SK-N-MC (cell line): ENCODE data around the gene CROCC2.

Experiments
- DNase-seq: peaks from one replicate; pipeline ENCODE4 v3.0.0-alpha.2; 2011; ENCODE audit warnings: low read depth, low spot score
- H3K27ac ChIP-seq: fragments of 200-600 bp; sonication (generic); 2 replicates; pipeline ENCODE4 v1.5.1; 2016; ENCODE audit warnings: mixed run types
- H3K36me3 ChIP-seq: fragments of 200-600 bp; sonication (generic); 2 replicates; pipeline ENCODE4 v1.6.1; 2017; ENCODE audit warnings: antibody characterized with exemption, low read length, mixed read lengths; ENCODE audit not compliant: insufficient read depth
- H3K4me3 ChIP-seq: fragments of 200-600 bp; sonication (generic); 2 replicates; pipeline ENCODE4 v1.5.1; 2016
- H3K9ac ChIP-seq: fragments of 200-600 bp; sonication (generic); 2 replicates; pipeline ENCODE4 v1.8.0; 2017; ENCODE audit warnings: mixed run types, mixed read lengths; ENCODE audit not compliant: insufficient read length
- H3K9me3 ChIP-seq: fragments of 200-600 bp; sonication (generic); 2 replicates; pipeline ENCODE4 v1.6.1; 2017; ENCODE audit warnings: low read depth, mild to moderate bottlenecking, antibody characterized with exemption, low read length, moderate library complexity, mixed read lengths
- EZH2 ChIP-seq: fragments of 200-600 bp; sonication (generic); IDR thresholded peaks from one replicate; pipeline ENCODE4 v1.6.1; 2017; ENCODE audit warnings: antibody characterized with exemption
- FOXP2 ChIP-seq: optimal IDR thresholded peaks from 2 replicates; pipeline ENCODE3; 2011; ENCODE audit warnings: mild to moderate bottlenecking, moderate library complexity; ENCODE audit not compliant: insufficient read depth; ENCODE audit errors: extremely low read length, control extremely low read depth
- POLR2AphosphoS5 ChIP-seq: IDR thresholded peaks from 2 replicates; pipeline ENCODE4 v1.6.1; 2012; ENCODE audit warnings: mild to moderate bottlenecking, low read depth, low read length, borderline replicate concordance

CROCC2 gene

GRCh38 chr2:240915526-240916341 lies 9.6 kb downstream of the CROCC2 start:
- Histone ChIP-seq H3K4me3 (no peak overlapping the region), H3K9ac (no peak overlapping the region), H3K36me3 (no peaks in the 10 kb centered on the region), H3K27ac (no peak overlapping the region), H3K9me3 (no peaks in the 10 kb centered on the region)
- TF ChIP-seq EZH2 (no peak), POLR2AphosphoS5 (no peak), FOXP2 (no peak)
- no peak for DNase-seq

DNA sequence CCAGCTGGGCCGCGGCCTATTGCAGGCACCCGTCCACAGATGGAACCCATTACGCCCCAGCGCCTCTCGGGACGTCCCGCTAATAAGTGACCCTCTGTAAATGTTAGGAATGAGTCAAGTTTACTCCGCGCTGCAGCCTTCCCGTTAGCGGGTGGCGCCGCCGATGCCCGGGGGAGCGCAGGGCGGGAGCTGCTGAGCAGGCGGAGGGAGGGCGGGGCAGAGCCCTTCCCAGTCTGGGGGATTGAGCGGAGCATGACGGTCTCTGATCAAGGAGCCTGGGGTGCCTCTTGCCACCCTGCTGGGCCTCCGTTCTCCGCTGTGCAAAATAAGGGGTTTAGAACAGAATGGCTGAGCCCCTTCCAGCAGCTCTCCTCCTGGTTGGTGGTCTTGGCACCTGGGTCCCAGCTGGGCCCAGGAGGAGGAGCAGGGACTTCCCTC lies 10.5 kb downstream of the CROCC2 start:
- DNase-seq, result peak; percentile 30
- Histone ChIP-seq H3K36me3 (no peaks in the 10 kb centered on the region), H3K27ac (peak overlapping the region; percentile 91), H3K4me3 (peak overlapping the region; percentile 75), H3K9me3 (no peaks in the 10 kb centered on the region), H3K9ac (peak overlapping the region; percentile 37)
- TF ChIP-seq FOXP2, result peak; percentile 78
- TF ChIP-seq POLR2AphosphoS5, result 0 out of 2 replicates have a peak, but pooled peaks have one; percentile 22
- no peak for TF ChIP-seq EZH2

DNA sequence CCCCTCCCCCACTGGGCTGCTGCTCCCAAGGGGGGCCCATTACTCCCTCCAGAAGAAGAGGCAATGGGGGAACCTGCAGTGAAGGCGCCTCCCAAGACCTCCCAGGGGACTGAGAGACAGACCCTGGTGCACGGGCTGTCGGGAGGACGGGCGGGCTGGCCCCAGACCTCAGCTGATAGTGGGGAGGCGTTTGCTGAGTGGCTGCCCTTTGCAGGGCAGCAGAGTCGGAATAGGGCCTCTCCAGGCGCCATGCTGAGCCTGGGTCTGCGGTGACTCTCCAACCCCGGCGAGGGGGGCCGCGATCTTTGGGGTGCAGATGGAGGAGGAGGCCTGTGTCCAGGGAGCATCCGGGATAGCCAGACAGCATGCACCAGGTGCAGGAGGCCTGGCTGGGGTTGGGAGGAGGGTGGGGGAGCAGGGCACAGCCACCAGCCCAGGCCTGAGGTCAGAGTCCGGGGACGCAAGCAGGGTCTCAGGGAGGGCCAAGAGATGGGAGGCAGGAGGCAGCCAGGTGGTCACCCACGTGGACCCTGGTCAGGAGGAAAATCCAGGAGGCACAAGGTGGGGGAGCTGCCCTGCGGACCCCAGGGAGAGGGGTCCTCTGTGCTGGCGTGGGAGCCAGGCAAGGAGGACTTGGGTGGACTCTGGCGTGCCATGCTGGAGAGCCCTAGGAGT lies 11.0 kb downstream of the CROCC2 start:
- Histone ChIP-seq H3K4me3 (peak overlapping the region; percentile 75), H3K9ac (peak overlapping the region; percentile 37), H3K36me3 (no peaks in the 10 kb centered on the region), H3K9me3 (no peaks in the 10 kb centered on the region), H3K27ac (peak overlapping the region; percentile 91)
- TF ChIP-seq POLR2AphosphoS5 (0 out of 2 replicates have a peak, but pooled peaks have one; percentile 5), EZH2 (no peak), FOXP2 (no peak)
- DNase-seq, result no peak

GRCh38 chr2:240917684-240918257 lies 11.6 kb downstream of the CROCC2 start:
- DNase-seq, result no peak
- TF ChIP-seq FOXP2 (no peak), POLR2AphosphoS5 (no peak)

DNA sequence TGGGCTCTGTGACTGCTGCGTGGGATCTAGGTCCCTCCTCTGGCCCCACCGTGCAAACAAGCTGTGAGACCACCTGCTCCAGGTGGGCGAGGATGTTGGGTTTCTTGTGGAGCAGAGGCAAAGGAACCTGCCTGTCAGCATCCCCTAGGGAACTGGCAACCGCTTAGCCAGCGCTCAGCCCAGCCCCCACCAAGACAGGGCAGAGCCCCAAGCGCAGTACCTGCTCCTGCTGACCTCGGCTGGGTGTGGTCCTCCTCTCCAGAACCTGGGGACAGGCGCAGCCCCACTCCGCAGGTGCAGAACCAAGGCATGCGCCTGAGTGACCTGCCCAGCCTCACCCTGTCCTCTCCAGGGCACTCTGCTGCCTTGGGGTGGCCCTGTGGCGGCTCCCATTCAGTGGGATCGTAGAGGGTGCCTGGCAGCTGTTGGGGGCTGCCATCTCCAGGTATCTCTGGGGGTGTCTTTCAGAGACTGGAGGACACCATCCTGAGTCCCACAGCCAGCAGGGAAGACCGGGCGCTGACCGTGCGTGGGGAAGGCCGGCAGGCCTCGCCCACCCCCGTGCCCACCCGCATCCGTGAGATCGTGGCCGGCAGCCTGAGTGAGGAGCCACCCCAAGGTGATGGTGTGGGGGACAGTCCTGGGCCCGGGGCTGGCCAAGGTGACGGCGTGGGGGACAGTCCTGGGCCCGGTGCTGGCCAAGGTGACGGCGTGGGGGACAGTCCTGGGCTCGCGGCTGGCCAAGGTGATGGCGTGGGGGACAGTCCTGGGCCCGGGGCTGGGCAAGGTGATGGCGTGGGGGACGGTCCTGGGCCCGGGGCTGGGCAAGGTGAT lies 12.3 kb downstream of the CROCC2 start:
- H3K9ac ChIP-seq, result no peak overlapping the region
- no peak for DNase-seq
- no peak for TF ChIP-seq EZH2
- TF ChIP-seq FOXP2, result no peak
- no peak for TF ChIP-seq POLR2AphosphoS5
- H3K9me3 ChIP-seq, result no peaks in the 10 kb centered on the region
- peak overlapping the region; percentile 91; the same call in 1 of the 2 replicates for H3K27ac ChIP-seq
- no peaks in the 10 kb centered on the region for H3K36me3 ChIP-seq
- no peak overlapping the region for H3K4me3 ChIP-seq

More at GRCh38 chr2:240917684-240918257, 11.6 kb downstream of the CROCC2 start:
- Histone ChIP-seq H3K27ac (peak overlapping the region; percentile 91), H3K36me3 (no peaks in the 10 kb centered on the region), H3K4me3 (no peak overlapping the region), H3K9ac (no peak overlapping the region), H3K9me3 (no peaks in the 10 kb centered on the region)

GRCh38 chr2:240919161-240919781 lies 13.1 kb downstream of the CROCC2 start:
- DNase-seq, result no peak
- no peak overlapping the region for H3K9ac ChIP-seq
- no peaks in the 10 kb centered on the region for H3K36me3 ChIP-seq
- no peak overlapping the region for H3K4me3 ChIP-seq
- TF ChIP-seq FOXP2, result no peak
- no peak for TF ChIP-seq POLR2AphosphoS5
- no peak for TF ChIP-seq EZH2
- H3K27ac ChIP-seq, result no peak overlapping the region
- no peaks in the 10 kb centered on the region for H3K9me3 ChIP-seq
